Thymus (tissue), 11 donors: Measurements from ENCODE around the gene ANKEF1. TPM values are rescaled to one million over a fixed set of nuclear protein-coding genes. Genes with fewer than 3 reads are reported as not detected.
"Not testable (repeated sequence)": the region's sequence is repeated elsewhere in the genome, so short reads cannot be mapped to it uniquely, and the experiment has no call there.

Source experiments
- DNase-seq, 9 donors: peaks; one replicate each; pipeline ENCODE4 v3.0.0-alpha.2; 2013; ENCODE audit warnings: low spot score in 9 of 9, low read depth in 6 of 9, missing footprints in 1 of 9
- H3K27ac ChIP-seq, 2 donors: one replicate each; pipeline ENCODE4 v1.5.1; 2013; ENCODE audit warnings: control low read depth in 1 of 2, low read depth in 1 of 2, low read length in 1 of 2, mild to moderate bottlenecking in 1 of 2, moderate library complexity in 1 of 2
- H3K27me3 ChIP-seq, 2 donors: one replicate each; pipeline ENCODE4 v1.5.1; 2013; ENCODE audit warnings: low read length in 1 of 2; ENCODE audit not compliant: control insufficient read depth in 2 of 2, insufficient read depth in 1 of 2
- H3K36me3 ChIP-seq, 2 donors: one replicate each; pipeline ENCODE4 v1.5.1; 2013; ENCODE audit warnings: low read length in 1 of 2, mild to moderate bottlenecking in 1 of 2, moderate library complexity in 1 of 2; ENCODE audit not compliant: control insufficient read depth in 2 of 2, insufficient read depth in 2 of 2
- H3K4me1 ChIP-seq, 2 donors: one replicate each; pipeline ENCODE4 v1.5.1; 2013; ENCODE audit warnings: low read length in 2 of 2; ENCODE audit not compliant: control insufficient read depth in 2 of 2, insufficient read depth in 2 of 2
- H3K4me3 ChIP-seq, 2 donors: one replicate each; pipeline ENCODE4 v1.5.1; 2013; ENCODE audit warnings: low read length in 2 of 2, control low read depth in 1 of 2, mild to moderate bottlenecking in 1 of 2
- H3K9me3 ChIP-seq, 2 donors: one replicate each; pipeline ENCODE4 v1.5.1; 2013; ENCODE audit warnings: low read length in 1 of 2, mild to moderate bottlenecking in 1 of 2; ENCODE audit not compliant: control insufficient read depth in 2 of 2, insufficient read depth in 1 of 2
- WGBS: extraction: QIAGEN DNeasy Blood & Tissue Kit; methylation state at CpG from one replicate; pipeline ENCODE4 v1.1.7; 2013; 5-methylcytosine and 5-hydroxymethylcytosine counted together
- polyA plus RNA-seq: library from polyadenylated mRNA; stranded (reverse); fragments of 200-250 nt; gene quantifications from one replicate; pipeline ENCODE4 v1.2.3, GENCODE V29; 2013
- total RNA-seq: library from RNA; stranded (reverse); fragments of 120-200 nt; gene quantifications from one replicate; pipeline ENCODE4 v1.2.4, GENCODE V29; 2013
- donor health status: healthy.

ANKEF1 gene
- total and polyA plus RNA-seq, 2 donors: 3.2 to 4.2 TPM

GRCh38 chr20:10020937-10021336 lies 13.8 kb upstream of the ANKEF1 start:
- no peaks in the 10 kb centered on the region for H3K27me3 ChIP-seq
- H3K9me3 ChIP-seq: no peaks in the 10 kb centered on the region
- H3K27ac ChIP-seq: no peak overlapping the region
- H3K4me1 ChIP-seq: no peaks in the 10 kb centered on the region
- no peak overlapping the region for H3K4me3 ChIP-seq
- no peaks in the 10 kb centered on the region for H3K36me3 ChIP-seq
- DNase-seq: no peak
- 46% methylated on average over 2 of the region's 2 CpGs for WGBS

GRCh38 chr20:10022625-10023024 lies 12.2 kb upstream of the ANKEF1 start:
- WGBS: 52% methylated on average over 2 of the region's 2 CpGs
- H3K4me3 ChIP-seq: no peak overlapping the region
- H3K9me3 ChIP-seq: no peaks in the 10 kb centered on the region
- no peak overlapping the region for H3K27ac ChIP-seq
- no peaks in the 10 kb centered on the region for H3K27me3 ChIP-seq
- DNase-seq: no peak
- no peaks in the 10 kb centered on the region for H3K4me1 ChIP-seq
- no peaks in the 10 kb centered on the region for H3K36me3 ChIP-seq

GRCh38 chr20:10023911-10024310 lies 10.9 kb upstream of the ANKEF1 start:
- Histone ChIP-seq H3K36me3 (no peaks in the 10 kb centered on the region), H3K4me3 (no peak overlapping the region), H3K9me3 (no peaks in the 10 kb centered on the region), H3K4me1 (no peaks in the 10 kb centered on the region), H3K27ac (no peak overlapping the region), H3K27me3 (no peaks in the 10 kb centered on the region)
- no peak for DNase-seq
- WGBS: 92% methylated on average over 2 of the region's 2 CpGs

GRCh38 chr20:10031451-10032215 lies 3.2 kb upstream of the ANKEF1 start:
- not testable (repeated sequence) for H3K4me3 ChIP-seq, H3K4me1 ChIP-seq, H3K36me3 ChIP-seq, H3K9me3 ChIP-seq, DNase-seq, H3K27ac ChIP-seq, H3K27me3 ChIP-seq
- WGBS: 91% methylated on average over 43 of the region's 47 CpGs

GRCh38 chr20:10032269-10032668 lies 2.5 kb upstream of the ANKEF1 start:
- H3K36me3 ChIP-seq, H3K27me3 ChIP-seq, H3K4me3 ChIP-seq, DNase-seq, H3K4me1 ChIP-seq, H3K9me3 ChIP-seq, H3K27ac ChIP-seq: not testable (repeated sequence)
- 96% methylated on average over 7 of the region's 7 CpGs for WGBS

- no peaks in the 10 kb centered on the region for H3K9me3 ChIP-seq
- 95% methylated on average over 5 of the region's 5 CpGs for WGBS
- H3K4me3 ChIP-seq: peak overlapping the region in 1 of 2 donors; percentile 63
- DNase-seq: no peak
- H3K27me3 ChIP-seq: no peaks in the 10 kb centered on the region
- H3K27ac ChIP-seq: no peak overlapping the region
- peaks cover 5% of the 10 kb centered on the region in 2 donors for H3K4me1 ChIP-seq
- no peaks in the 10 kb centered on the region for H3K36me3 ChIP-seq
These were observed 709 bp upstream of the ANKEF1 start for GRCh38 chr20:10033905-10034650.

- not testable (repeated sequence) for DNase-seq, H3K4me3 ChIP-seq, H3K27me3 ChIP-seq, H3K27ac ChIP-seq, H3K36me3 ChIP-seq, H3K9me3 ChIP-seq, H3K4me1 ChIP-seq
- 99% methylated on average over 8 of the region's 8 CpGs for WGBS
These were observed 1.5 kb downstream of the ANKEF1 start for GRCh38 chr20:10036321-10036720.

- Histone ChIP-seq H3K4me3 (no peak overlapping the region), H3K36me3 (no peaks in the 10 kb centered on the region), H3K27ac (no peak overlapping the region), H3K4me1 (peaks cover under 1% of the 10 kb centered on the region in 2 donors), H3K27me3 (no peaks in the 10 kb centered on the region), H3K9me3 (no peaks in the 10 kb centered on the region)
- DNase-seq: no peak
- 95% methylated on average over 5 of the region's 5 CpGs for WGBS
These were observed 5.5 kb downstream of the ANKEF1 start for GRCh38 chr20:10040070-10040975.

- Histone ChIP-seq H3K4me1 (no peaks in the 10 kb centered on the region), H3K27ac (no peak overlapping the region), H3K9me3 (no peaks in the 10 kb centered on the region), H3K4me3 (no peak overlapping the region), H3K36me3 (no peaks in the 10 kb centered on the region), H3K27me3 (no peaks in the 10 kb centered on the region)
- WGBS: 73% methylated on average over 3 of the region's 3 CpGs
- DNase-seq: no peak
These were observed 7.3 kb downstream of the ANKEF1 start for GRCh38 chr20:10042086-10042485.
